GM23338 (cell line): Measurements from ENCODE around the gene FRY. TPM values are rescaled to one million over a fixed set of nuclear protein-coding genes. Genes with fewer than 3 reads are reported as not detected.

Experiments used
- ATAC-seq: fragments of 200-7000 bp; cut with Tn5 transposase; 3 replicates; pipeline ENCODE4 v1.9.1; 2020
- DNase-seq: peaks from one replicate; pipeline ENCODE4 v3.0.0-alpha.2; 2015; ENCODE audit warnings: low spot score
- H2AFZ ChIP-seq: fragments of 200-600 bp; sonication (generic); 2 replicates; pipeline ENCODE4 v1.8.0; 2016; ENCODE audit warnings: antibody characterized with exemption, mild to moderate bottlenecking, moderate library complexity
- H3F3A ChIP-seq: fragments of 200-600 bp; sonication (generic); replicated peaks from 2 replicates; pipeline ENCODE4 v1.8.0; 2017; ENCODE audit warnings: antibody characterized with exemption, mixed run types, low read depth
- H3K27ac ChIP-seq: fragments of 200-600 bp; sonication (generic); 2 replicates; pipeline ENCODE4 v1.6.1; 2016; ENCODE audit warnings: low read depth
- H3K27me3 ChIP-seq: fragments of 200-600 bp; sonication (generic); 2 replicates; pipeline ENCODE4 v1.8.0; 2016; ENCODE audit warnings: mild to moderate bottlenecking, mixed run types, moderate library complexity; ENCODE audit not compliant: insufficient read depth
- H3K36me3 ChIP-seq: fragments of 200-600 bp; sonication (generic); 2 replicates; pipeline ENCODE4 v1.8.0; 2016; ENCODE audit warnings: mild to moderate bottlenecking; ENCODE audit not compliant: insufficient read depth
- H3K4me1 ChIP-seq: fragments of 200-600 bp; sonication (generic); 2 replicates; pipeline ENCODE4 v1.8.0; 2016; ENCODE audit warnings: mild to moderate bottlenecking, moderate library complexity; ENCODE audit not compliant: insufficient read depth
- H3K4me2 ChIP-seq: fragments of 200-600 bp; sonication (generic); 2 replicates; pipeline ENCODE4 v1.7.1; 2017; ENCODE audit warnings: mixed run types
- H3K4me3 ChIP-seq: fragments of 200-600 bp; sonication (generic); 2 replicates; pipeline ENCODE4 v1.6.1; 2016; ENCODE audit warnings: mixed run types
- H3K79me2 ChIP-seq: fragments of 200-600 bp; sonication (generic); replicated peaks from 2 replicates; pipeline ENCODE4 v1.8.0; 2017; ENCODE audit warnings: mild to moderate bottlenecking; ENCODE audit not compliant: insufficient read depth
- H3K9me2 ChIP-seq: fragments of 200-600 bp; sonication (generic); 2 replicates; pipeline ENCODE4 v1.8.0; 2017; ENCODE audit not compliant: insufficient read depth
- H4K20me1 ChIP-seq: fragments of 200-600 bp; sonication (generic); replicated peaks from 2 replicates; pipeline ENCODE4 v1.8.0; 2017; ENCODE audit warnings: mild to moderate bottlenecking; ENCODE audit not compliant: insufficient read depth
- H3K27ac Mint-ChIP-seq: 2 replicates; pipeline ENCODE4 v1.8.0; 2020; ENCODE audit warnings: inconsistent platforms, mild to moderate bottlenecking, moderate library complexity, mixed read lengths
- H3K27me3 Mint-ChIP-seq: 3 replicates; pipeline ENCODE4 v1.8.0; 2022; ENCODE audit warnings: low read depth, mild to moderate bottlenecking, moderate library complexity, mixed read lengths, inconsistent platforms; ENCODE audit not compliant: insufficient read depth, poor library complexity
- H3K36me3 Mint-ChIP-seq: 3 replicates; pipeline ENCODE4 v1.8.0; 2021; ENCODE audit warnings: low read depth, mild to moderate bottlenecking, inconsistent platforms, moderate library complexity, mixed read lengths
- H3K4me1 Mint-ChIP-seq: 3 replicates; pipeline ENCODE4 v1.8.0; 2020; ENCODE audit warnings: mild to moderate bottlenecking, inconsistent platforms, mixed read lengths
- H3K4me3 Mint-ChIP-seq: 3 replicates; pipeline ENCODE4 v1.8.0; 2021; ENCODE audit warnings: moderate library complexity, mild to moderate bottlenecking, inconsistent platforms, mixed read lengths
- H3K9me3 Mint-ChIP-seq: 3 replicates; pipeline ENCODE4 v1.8.0; 2020; ENCODE audit warnings: moderate library complexity, mild to moderate bottlenecking, inconsistent platforms, mixed read lengths
- CTCF ChIP-seq, 2 experiments: fragments of 200-600 bp in 1 of 2; sonication (generic) in 1 of 2; conservative IDR thresholded peaks; 2 replicates each; pipeline versions ENCODE4 v1.5.1 to v1.6.1; 2016 to 2017; ENCODE audit warnings: antibody characterized with exemption in 2 of 2, low read depth in 2 of 2, mild to moderate bottlenecking in 2 of 2, moderate library complexity in 1 of 2
- EZH2phosphoT487 ChIP-seq: fragments of 200-600 bp; sonication (generic); IDR thresholded peaks from one replicate; pipeline ENCODE4 v1.8.1; 2018; ENCODE audit warnings: antibody characterized with exemption; ENCODE audit not compliant: unreplicated experiment
- JUNB ChIP-seq: IDR thresholded peaks from one replicate; pipeline ENCODE4 v1.6.1; 2016; ENCODE audit warnings: antibody characterized with exemption; ENCODE audit not compliant: unreplicated experiment
- POLR2AphosphoS5 ChIP-seq: IDR thresholded peaks from 2 replicates; pipeline ENCODE4 v1.6.1; 2016; ENCODE audit warnings: antibody characterized with exemption, low read depth
- REST ChIP-seq: IDR thresholded peaks from one replicate; pipeline ENCODE4 v1.6.1; 2018; ENCODE audit warnings: antibody characterized with exemption; ENCODE audit not compliant: unreplicated experiment
- STAT1 ChIP-seq: IDR thresholded peaks from one replicate; pipeline ENCODE4 v1.6.1; 2016; ENCODE audit warnings: antibody characterized with exemption; ENCODE audit not compliant: unreplicated experiment
- ZNF462 ChIP-seq: fragments of 250-450 bp; sonication (Bioruptor Pico); IDR thresholded peaks from 2 replicates; pipeline ENCODE4 v1.5.0; 2020; ENCODE audit warnings: mild to moderate bottlenecking, moderate library complexity
- polyA plus RNA-seq: library from polyadenylated mRNA; unstranded; fragments of >200 nt; fragmentation: Nextera tagmentation; extraction: Ambion mirVana; gene quantifications from 2 replicates; pipeline ENCODE4 v1.2.1, GENCODE V29; 2016
- total RNA-seq: library from RNA; depleted of rRNA; stranded (reverse); fragments of >200 nt; shearing (Covaris generic); gene quantifications from 2 replicates; pipeline ENCODE4 v1.2.3, GENCODE V29; 2014

Gene FRY
- total and polyA plus RNA-seq, 2 experiments from 2014 or later, result 2.4 to 10.1 TPM

GRCh38 chr13:32060401-32060878, 28.9 kb downstream of the FRY start:
- Histone ChIP-seq H4K20me1 (no peaks in the 10 kb centered on the region), H3F3A (no peaks in the 10 kb centered on the region), H3K36me3 (no peaks in the 10 kb centered on the region), H3K27me3 (no peaks in the 10 kb centered on the region), H3K4me1 (0 out of 2 replicates have a peak, but pooled peaks cover 5% of the 10 kb centered on the region), H3K27ac (no peak overlapping the region), H3K9me2 (no peaks in the 10 kb centered on the region), H3K4me3 (no peak overlapping the region), H3K79me2 (no peaks in the 10 kb centered on the region), H2AFZ (no peak overlapping the region), H3K4me2 (no peak overlapping the region)
- Mint-ChIP-seq H3K4me3 (no peak overlapping the region), H3K27ac (peak overlapping the region; percentile 26; the same call in 1 of the 2 replicates), H3K4me1 (peaks cover 26% of the 10 kb centered on the region), H3K9me3 (no peaks in the 10 kb centered on the region), H3K36me3 (no peaks in the 10 kb centered on the region), H3K27me3 (no peaks in the 10 kb centered on the region)
- DNase-seq (no peak), ATAC-seq (peak; percentile 29; the same call in 2 of the 3 replicates)
- TF ChIP-seq CTCF (conservative IDR thresholded peaks at IDR 0.05; ENCODE audit: low read depth in 2 of 2) (peak in 1 of 2 experiments; percentile 15; a peak in 1 of 4 replicates), REST (no peak), POLR2AphosphoS5 (no peak), STAT1 (no peak), EZH2phosphoT487 (no peak), JUNB (no peak), ZNF462 (CRISPR knock-in tag) (no peak)
